ENCODE measurements around the gene PRXL2B. TPM values are rescaled to one million over a fixed set of nuclear protein-coding genes. Genes with fewer than 3 reads are reported as not detected.
"Not testable (repeated sequence)": the region's sequence is repeated elsewhere in the genome, so short reads cannot be mapped to it uniquely, and the experiment has no call there.

The PRXL2B gene
- total RNA-seq, 1 experiment from 2014 or later, result 32.2 TPM

GRCh38 chr1:2566101-2567045 lies 20.2 kb upstream of the PRXL2B start:
- CTCF ChIA-PET, result no interaction called here
- ATAC-seq (no peak), DNase-seq (ENCODE audit: low read depth, low spot score) (no peak)
- POLR2A ChIA-PET, result no interaction called here
- Histone ChIP-seq H3K9me3 (ENCODE audit: control insufficient read depth in 1 of 2, insufficient read depth in 1 of 2, low read depth in 1 of 2, low read length in 2 of 2) (no peaks in the 10 kb centered on the region), H3K4me3 (replicated peaks in 1 of 2; ENCODE audit: low read depth in 1 of 2, low read length in 2 of 2) (no peak overlapping the region), H3K9ac (ENCODE audit: low read length) (no peak overlapping the region), H3K9me2 (ENCODE audit: insufficient read depth) (no peaks in the 10 kb centered on the region), H3K27ac (ENCODE audit: low read depth, low read length) (no peak overlapping the region), H3K27me3 (ENCODE audit: insufficient read depth, low read length) (no peaks in the 10 kb centered on the region), H3K4me1 (ENCODE audit: control insufficient read depth in 1 of 2, insufficient read depth in 2 of 2, low read length in 2 of 2) (no peaks in the 10 kb centered on the region), H2AFZ (ENCODE audit: low read depth, low read length, poor library complexity, severe bottlenecking) (no peak overlapping the region), H3K36me3 (ENCODE audit: control insufficient read depth in 1 of 2, insufficient read depth in 2 of 2, low read length in 2 of 2) (no peaks in the 10 kb centered on the region), H3K79me2 (ENCODE audit: insufficient read depth, low read length) (no peaks in the 10 kb centered on the region), H3K4me2 (ENCODE audit: low read length) (no peak overlapping the region), H4K20me1 (ENCODE audit: insufficient read depth) (no peaks in the 10 kb centered on the region)
- BruUV-seq (replicated peaks), result no TSS peak
- RAD21 ChIA-PET (ENCODE audit: low non-redundant PET in 1 of 2, low total read pairs in 2 of 2, uncharacterized antibody in 2 of 2, unreplicated experiment in 2 of 2), result no interaction called here
- intact Hi-C loops (cut with micrococcal nuclease), result no loop called here
- TF ChIP-seq EZH2phosphoT487 (IDR thresholded peaks at IDR 0.05; ENCODE audit: borderline replicate concordance) (no peak), CBX3 (IDR thresholded peaks at IDR 0.05; ENCODE audit: low read depth) (no peak), ELF1 (IDR thresholded peaks at IDR 0.05; ENCODE audit: borderline replicate concordance, low read depth) (no peak), FOSL1 (IDR thresholded peaks at IDR 0.05; ENCODE audit: low read depth) (no peak)

DNA sequence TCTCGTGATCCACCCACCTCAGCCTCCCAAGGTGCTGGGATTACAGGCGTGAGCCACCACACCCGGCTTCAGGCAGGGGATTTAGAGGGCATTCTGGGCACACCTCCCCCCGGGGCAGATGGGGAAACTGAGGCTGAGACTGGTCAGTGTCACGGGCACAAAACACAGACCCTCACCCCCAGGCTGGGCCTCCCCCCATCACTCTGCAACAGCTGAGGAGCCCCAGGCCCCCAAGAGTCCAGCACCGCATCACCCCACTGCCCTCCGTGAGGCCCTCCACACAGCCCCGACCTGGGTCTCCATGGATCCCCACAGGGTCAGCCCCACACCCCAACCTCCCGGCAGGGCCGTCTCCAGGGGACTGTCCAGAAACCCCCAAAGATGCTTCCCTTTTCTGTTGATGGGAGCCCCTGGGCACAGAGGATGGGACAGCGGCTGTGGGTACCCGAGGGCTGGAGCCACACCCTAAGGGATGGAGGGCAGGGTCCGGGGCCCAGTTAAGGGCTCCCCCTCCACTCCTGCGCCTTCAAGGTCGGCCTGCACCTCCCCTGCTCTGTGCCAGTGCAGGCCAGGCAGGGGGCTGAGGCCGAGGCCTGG lies 19.4 kb upstream of the PRXL2B start:
- RAD21 ChIA-PET (ENCODE audit: low non-redundant PET in 1 of 2, low total read pairs in 2 of 2, uncharacterized antibody in 2 of 2, unreplicated experiment in 2 of 2), result no interaction called here
- no peak overlapping the region for H3K4me2 ChIP-seq (ENCODE audit: low read length)
- POLR2A ChIA-PET, result no interaction called here
- DNase-seq (ENCODE audit: low read depth, low spot score) (no peak), ATAC-seq (no peak)
- no peak overlapping the region for H3K4me3 ChIP-seq (replicated peaks in 1 of 2; ENCODE audit: low read depth in 1 of 2, low read length in 2 of 2)
- no peaks in the 10 kb centered on the region for H3K4me1 ChIP-seq (ENCODE audit: control insufficient read depth in 1 of 2, insufficient read depth in 2 of 2, low read length in 2 of 2)
- intact Hi-C loops (cut with micrococcal nuclease), result no loop called here
- H3K9me3 ChIP-seq (ENCODE audit: control insufficient read depth in 1 of 2, insufficient read depth in 1 of 2, low read depth in 1 of 2, low read length in 2 of 2), result no peaks in the 10 kb centered on the region
- no peaks in the 10 kb centered on the region for H3K36me3 ChIP-seq (ENCODE audit: control insufficient read depth in 1 of 2, insufficient read depth in 2 of 2, low read length in 2 of 2)
- no peaks in the 10 kb centered on the region for H3K79me2 ChIP-seq (ENCODE audit: insufficient read depth, low read length)
- TF ChIP-seq ZNF274 (IDR thresholded peaks at IDR 0.05; ENCODE audit: low read depth, low read length) (no peak), SRF (IDR thresholded peaks at IDR 0.05; ENCODE audit: low read depth) (no peak)
- no peaks in the 10 kb centered on the region for H4K20me1 ChIP-seq (ENCODE audit: insufficient read depth)
- H3K27me3 ChIP-seq (ENCODE audit: insufficient read depth, low read length), result no peaks in the 10 kb centered on the region
- no TSS peak for BruUV-seq (replicated peaks)
- no peak overlapping the region for H2AFZ ChIP-seq (ENCODE audit: low read depth, low read length, poor library complexity, severe bottlenecking)
- no peak overlapping the region for H3K9ac ChIP-seq (ENCODE audit: low read length)
- CTCF ChIA-PET, result no interaction called here
- no peak overlapping the region for H3K27ac ChIP-seq (ENCODE audit: low read depth, low read length)
- no peaks in the 10 kb centered on the region for H3K9me2 ChIP-seq (ENCODE audit: insufficient read depth)

GRCh38 chr1:2568187-2568816 lies 18.3 kb upstream of the PRXL2B start:
- POLR2A ChIA-PET, result not testable (repeated sequence)

More at GRCh38 chr1:2568187-2568816, 18.3 kb upstream of the PRXL2B start:
- BruUV-seq (replicated peaks); DNase-seq (ENCODE audit: low read depth, low spot score); H3K4me1 ChIP-seq (ENCODE audit: control insufficient read depth in 1 of 2, insufficient read depth in 2 of 2, low read length in 2 of 2); H2AFZ ChIP-seq (ENCODE audit: low read depth, low read length, poor library complexity, severe bottlenecking); H3K27ac ChIP-seq (ENCODE audit: low read depth, low read length); H4K20me1 ChIP-seq (ENCODE audit: insufficient read depth); H3K4me3 ChIP-seq (replicated peaks in 1 of 2; ENCODE audit: low read depth in 1 of 2, low read length in 2 of 2); H3K9ac ChIP-seq (ENCODE audit: low read length); H3K27me3 ChIP-seq (ENCODE audit: insufficient read depth, low read length); CTCF ChIA-PET; H3K79me2 ChIP-seq (ENCODE audit: insufficient read depth, low read length); intact Hi-C loops (cut with micrococcal nuclease); ATAC-seq; H3K9me3 ChIP-seq (ENCODE audit: control insufficient read depth in 1 of 2, insufficient read depth in 1 of 2, low read depth in 1 of 2, low read length in 2 of 2); RAD21 ChIA-PET (ENCODE audit: low non-redundant PET in 1 of 2, low total read pairs in 2 of 2, uncharacterized antibody in 2 of 2, unreplicated experiment in 2 of 2); H3K4me2 ChIP-seq (ENCODE audit: low read length); H3K36me3 ChIP-seq (ENCODE audit: control insufficient read depth in 1 of 2, insufficient read depth in 2 of 2, low read length in 2 of 2); H3K9me2 ChIP-seq (ENCODE audit: insufficient read depth): not testable (repeated sequence)

Data from HCT116 (cell line).